GM23338 (cell line): ENCODE measurements around the gene MMD. TPM values are rescaled to one million over a fixed set of nuclear protein-coding genes. Genes with fewer than 3 reads are reported as not detected.

Source experiments
- ATAC-seq: fragments of 200-7000 bp; cut with Tn5 transposase; 3 replicates; pipeline ENCODE4 v1.9.1; 2020
- DNase-seq: peaks from one replicate; pipeline ENCODE4 v3.0.0-alpha.2; 2015; ENCODE audit warnings: low spot score
- H2AFZ ChIP-seq: fragments of 200-600 bp; sonication (generic); 2 replicates; pipeline ENCODE4 v1.8.0; 2016; ENCODE audit warnings: antibody characterized with exemption, mild to moderate bottlenecking, moderate library complexity
- H3F3A ChIP-seq: fragments of 200-600 bp; sonication (generic); replicated peaks from 2 replicates; pipeline ENCODE4 v1.8.0; 2017; ENCODE audit warnings: antibody characterized with exemption, mixed run types, low read depth
- H3K27ac ChIP-seq: fragments of 200-600 bp; sonication (generic); 2 replicates; pipeline ENCODE4 v1.6.1; 2016; ENCODE audit warnings: low read depth
- H3K27me3 ChIP-seq: fragments of 200-600 bp; sonication (generic); 2 replicates; pipeline ENCODE4 v1.8.0; 2016; ENCODE audit warnings: mild to moderate bottlenecking, mixed run types, moderate library complexity; ENCODE audit not compliant: insufficient read depth
- H3K36me3 ChIP-seq: fragments of 200-600 bp; sonication (generic); 2 replicates; pipeline ENCODE4 v1.8.0; 2016; ENCODE audit warnings: mild to moderate bottlenecking; ENCODE audit not compliant: insufficient read depth
- H3K4me1 ChIP-seq: fragments of 200-600 bp; sonication (generic); 2 replicates; pipeline ENCODE4 v1.8.0; 2016; ENCODE audit warnings: mild to moderate bottlenecking, moderate library complexity; ENCODE audit not compliant: insufficient read depth
- H3K4me2 ChIP-seq: fragments of 200-600 bp; sonication (generic); 2 replicates; pipeline ENCODE4 v1.7.1; 2017; ENCODE audit warnings: mixed run types
- H3K4me3 ChIP-seq: fragments of 200-600 bp; sonication (generic); 2 replicates; pipeline ENCODE4 v1.6.1; 2016; ENCODE audit warnings: mixed run types
- H3K79me2 ChIP-seq: fragments of 200-600 bp; sonication (generic); replicated peaks from 2 replicates; pipeline ENCODE4 v1.8.0; 2017; ENCODE audit warnings: mild to moderate bottlenecking; ENCODE audit not compliant: insufficient read depth
- H3K9me2 ChIP-seq: fragments of 200-600 bp; sonication (generic); 2 replicates; pipeline ENCODE4 v1.8.0; 2017; ENCODE audit not compliant: insufficient read depth
- H4K20me1 ChIP-seq: fragments of 200-600 bp; sonication (generic); replicated peaks from 2 replicates; pipeline ENCODE4 v1.8.0; 2017; ENCODE audit warnings: mild to moderate bottlenecking; ENCODE audit not compliant: insufficient read depth
- H3K27ac Mint-ChIP-seq: 2 replicates; pipeline ENCODE4 v1.8.0; 2020; ENCODE audit warnings: inconsistent platforms, mild to moderate bottlenecking, moderate library complexity, mixed read lengths
- H3K27me3 Mint-ChIP-seq: 3 replicates; pipeline ENCODE4 v1.8.0; 2022; ENCODE audit warnings: low read depth, mild to moderate bottlenecking, moderate library complexity, mixed read lengths, inconsistent platforms; ENCODE audit not compliant: insufficient read depth, poor library complexity
- H3K36me3 Mint-ChIP-seq: 3 replicates; pipeline ENCODE4 v1.8.0; 2021; ENCODE audit warnings: low read depth, mild to moderate bottlenecking, inconsistent platforms, moderate library complexity, mixed read lengths
- H3K4me1 Mint-ChIP-seq: 3 replicates; pipeline ENCODE4 v1.8.0; 2020; ENCODE audit warnings: mild to moderate bottlenecking, inconsistent platforms, mixed read lengths
- H3K4me3 Mint-ChIP-seq: 3 replicates; pipeline ENCODE4 v1.8.0; 2021; ENCODE audit warnings: moderate library complexity, mild to moderate bottlenecking, inconsistent platforms, mixed read lengths
- H3K9me3 Mint-ChIP-seq: 3 replicates; pipeline ENCODE4 v1.8.0; 2020; ENCODE audit warnings: moderate library complexity, mild to moderate bottlenecking, inconsistent platforms, mixed read lengths
- CREB1 ChIP-seq: fragments of 250-450 bp; sonication (Bioruptor Pico); IDR thresholded peaks from 2 replicates; pipeline ENCODE4 v1.5.0; 2020; ENCODE audit warnings: low read depth, mild to moderate bottlenecking, moderate library complexity
- CTCF ChIP-seq, 2 experiments: fragments of 200-600 bp in 1 of 2; sonication (generic) in 1 of 2; conservative IDR thresholded peaks; 2 replicates each; pipeline versions ENCODE4 v1.5.1 to v1.6.1; 2016 to 2017; ENCODE audit warnings: antibody characterized with exemption in 2 of 2, low read depth in 2 of 2, mild to moderate bottlenecking in 2 of 2, moderate library complexity in 1 of 2
- ETS1 ChIP-seq: IDR thresholded peaks from 2 replicates; pipeline ENCODE4 v1.6.1; 2016; ENCODE audit warnings: antibody characterized with exemption
- EZH2 ChIP-seq: fragments of 200-600 bp; sonication (generic); IDR thresholded peaks from one replicate; pipeline ENCODE4 v1.8.0; 2017; ENCODE audit warnings: antibody characterized with exemption, mild to moderate bottlenecking, low read depth; ENCODE audit not compliant: unreplicated experiment
- EZH2phosphoT487 ChIP-seq: fragments of 200-600 bp; sonication (generic); IDR thresholded peaks from one replicate; pipeline ENCODE4 v1.8.1; 2018; ENCODE audit warnings: antibody characterized with exemption; ENCODE audit not compliant: unreplicated experiment
- JUNB ChIP-seq: IDR thresholded peaks from one replicate; pipeline ENCODE4 v1.6.1; 2016; ENCODE audit warnings: antibody characterized with exemption; ENCODE audit not compliant: unreplicated experiment
- NANOG ChIP-seq: IDR thresholded peaks from 2 replicates; pipeline ENCODE4 v1.6.1; 2016; ENCODE audit warnings: antibody characterized with exemption, borderline replicate concordance
- POLR2AphosphoS5 ChIP-seq: IDR thresholded peaks from 2 replicates; pipeline ENCODE4 v1.6.1; 2016; ENCODE audit warnings: antibody characterized with exemption, low read depth
- ZNF114 ChIP-seq: fragments of 250-450 bp; sonication (Bioruptor Pico); IDR thresholded peaks from 2 replicates; pipeline ENCODE4 v1.5.0; 2020; ENCODE audit warnings: mild to moderate bottlenecking, moderate library complexity
- ZNF331 ChIP-seq: fragments of 250-450 bp; sonication (Bioruptor Pico); IDR thresholded peaks from 2 replicates; pipeline ENCODE4 v1.5.0; 2020; ENCODE audit warnings: low read depth, mild to moderate bottlenecking, moderate library complexity
- ZNF462 ChIP-seq: fragments of 250-450 bp; sonication (Bioruptor Pico); IDR thresholded peaks from 2 replicates; pipeline ENCODE4 v1.5.0; 2020; ENCODE audit warnings: mild to moderate bottlenecking, moderate library complexity
- polyA plus RNA-seq: library from polyadenylated mRNA; unstranded; fragments of >200 nt; fragmentation: Nextera tagmentation; extraction: Ambion mirVana; gene quantifications from 2 replicates; pipeline ENCODE4 v1.2.1, GENCODE V29; 2016
- total RNA-seq: library from RNA; depleted of rRNA; stranded (reverse); fragments of >200 nt; shearing (Covaris generic); gene quantifications from 2 replicates; pipeline ENCODE4 v1.2.3, GENCODE V29; 2014

The MMD gene
- total and polyA plus RNA-seq, 2 experiments from 2014 or later: 46.4 to 47.0 TPM

- H4K20me1 ChIP-seq: no peaks in the 10 kb centered on the region
- DNase-seq (no peak), ATAC-seq (no peak)
- peaks cover 2% of the 10 kb centered on the region for H3K27me3 Mint-ChIP-seq
- H3K79me2 ChIP-seq: no peaks in the 10 kb centered on the region
- no peaks in the 10 kb centered on the region for H3K27me3 ChIP-seq
- no peak overlapping the region for H3K4me3 Mint-ChIP-seq
- peak overlapping the region; percentile 76 for H2AFZ ChIP-seq
- no peak overlapping the region for H3K27ac ChIP-seq
- H3K4me1 Mint-ChIP-seq: peaks cover 27% of the 10 kb centered on the region
- H3F3A ChIP-seq: no peaks in the 10 kb centered on the region
- H3K4me3 ChIP-seq: no peak overlapping the region
- TF ChIP-seq ZNF331 (CRISPR knock-in tag) (no peak), CTCF (conservative IDR thresholded peaks at IDR 0.05; ENCODE audit: low read depth in 2 of 2) (no peak), ETS1 (no peak), EZH2phosphoT487 (no peak), JUNB (no peak), CREB1 (CRISPR knock-in tag) (no peak), EZH2 (no peak), NANOG (no peak)
- H3K9me3 Mint-ChIP-seq: no peaks in the 10 kb centered on the region
- H3K27ac Mint-ChIP-seq: no peak overlapping the region
- no peaks in the 10 kb centered on the region for H3K36me3 Mint-ChIP-seq
- no peaks in the 10 kb centered on the region for H3K36me3 ChIP-seq
- peaks cover 12% of the 10 kb centered on the region for H3K4me1 ChIP-seq
- H3K4me2 ChIP-seq: no peak overlapping the region
- H3K9me2 ChIP-seq: no peaks in the 10 kb centered on the region
Measured at GRCh38 chr17:55443904-55444303, 22.3 kb upstream of the MMD start.

GRCh38 chr17:55442953-55443683 lies 21.5 kb upstream of the MMD start:
- no peak overlapping the region for H3K27ac Mint-ChIP-seq
- H3K36me3 Mint-ChIP-seq: no peaks in the 10 kb centered on the region
- Histone ChIP-seq H3F3A (no peaks in the 10 kb centered on the region), H2AFZ (0 out of 2 replicates have a peak overlapping the region, but pooled peaks have one; percentile 76), H3K36me3 (no peaks in the 10 kb centered on the region), H3K4me2 (no peak overlapping the region), H3K79me2 (no peaks in the 10 kb centered on the region), H4K20me1 (no peaks in the 10 kb centered on the region), H3K27me3 (no peaks in the 10 kb centered on the region), H3K4me3 (no peak overlapping the region), H3K4me1 (peaks cover 12% of the 10 kb centered on the region), H3K9me2 (no peaks in the 10 kb centered on the region), H3K27ac (no peak overlapping the region)
- DNase-seq (no peak), ATAC-seq (no peak)
- peaks cover 2% of the 10 kb centered on the region for H3K27me3 Mint-ChIP-seq
- peaks cover 4% of the 10 kb centered on the region; the same call in 1 of the 3 replicates for H3K9me3 Mint-ChIP-seq
- no peak overlapping the region for H3K4me3 Mint-ChIP-seq
- peaks cover 27% of the 10 kb centered on the region for H3K4me1 Mint-ChIP-seq
- TF ChIP-seq ZNF114 (CRISPR knock-in tag): no peak
- no peak for TF ChIP-seq NANOG
- no peak for TF ChIP-seq EZH2phosphoT487
- no peak for TF ChIP-seq POLR2AphosphoS5
- TF ChIP-seq ZNF462 (CRISPR knock-in tag): no peak
- TF ChIP-seq ZNF331 (CRISPR knock-in tag): no peak
- TF ChIP-seq EZH2: no peak
